G401 (cell line): ENCODE results near the gene FOXJ1. TPM values are rescaled to one million over a fixed set of nuclear protein-coding genes. Genes with fewer than 3 reads are reported as not detected.
A peak's percentile ranks its signal among the peaks of the same experiment; 100 is the strongest.
"Not testable (repeated sequence)": the region's sequence is repeated elsewhere in the genome, so short reads cannot be mapped to it uniquely, and the experiment has no call there.

Source experiments
- DNase-seq: peaks from one replicate; pipeline ENCODE4 v3.0.0-alpha.2; 2015; ENCODE audit warnings: low spot score
- in situ Hi-C: cut with HindIII; loops from 2 replicates; pipeline ENCODE4 v1.10.0; 2016; ENCODE audit warnings: low sequenced_read_pairs, mixed read lengths
- total RNA-seq: library from RNA; depleted of rRNA; stranded (reverse); fragments of >200 nt; shearing (Covaris generic); gene quantifications from 2 replicates; pipeline ENCODE4 v1.2.3, GENCODE V29; 2014; rRNA removed

Gene FOXJ1, protein sequence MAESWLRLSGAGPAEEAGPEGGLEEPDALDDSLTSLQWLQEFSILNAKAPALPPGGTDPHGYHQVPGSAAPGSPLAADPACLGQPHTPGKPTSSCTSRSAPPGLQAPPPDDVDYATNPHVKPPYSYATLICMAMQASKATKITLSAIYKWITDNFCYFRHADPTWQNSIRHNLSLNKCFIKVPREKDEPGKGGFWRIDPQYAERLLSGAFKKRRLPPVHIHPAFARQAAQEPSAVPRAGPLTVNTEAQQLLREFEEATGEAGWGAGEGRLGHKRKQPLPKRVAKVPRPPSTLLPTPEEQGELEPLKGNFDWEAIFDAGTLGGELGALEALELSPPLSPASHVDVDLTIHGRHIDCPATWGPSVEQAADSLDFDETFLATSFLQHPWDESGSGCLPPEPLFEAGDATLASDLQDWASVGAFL
- total RNA-seq: 0.62 and 0.85 TPM in 2 replicates

- DNase-seq: peak; percentile 89
- in situ Hi-C loops: no loop called here
Measured at GRCh38 chr17:76141212-76142038, at the start of gene FOXJ1. TSS of gene FOXJ1 (minus strand) at chr17:76141245. CDS start at chr17:76140395, 850 bp downstream.

DNA sequence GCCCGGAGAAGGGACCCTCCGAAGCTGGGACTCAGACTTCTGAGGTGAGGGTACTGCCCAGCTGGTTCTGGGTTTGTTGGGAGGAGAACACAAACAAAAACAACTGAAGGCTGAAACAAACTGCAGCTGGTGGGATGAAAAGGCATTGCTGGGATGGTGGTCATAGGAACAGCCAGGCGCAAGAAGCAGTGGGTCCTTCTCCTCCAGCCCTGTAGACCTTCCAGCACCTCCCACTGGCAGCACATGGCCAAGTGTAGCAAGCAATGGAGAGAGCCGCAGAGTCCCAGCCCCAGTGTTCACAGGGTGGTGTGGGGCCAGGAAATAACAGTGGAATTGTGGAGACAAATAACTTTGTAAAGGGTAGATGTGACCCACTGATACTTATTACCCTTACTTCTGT, 48.7 kb upstream of the FOXJ1 start:
- no peak for DNase-seq
- in situ Hi-C loops: no loop called here

DNA sequence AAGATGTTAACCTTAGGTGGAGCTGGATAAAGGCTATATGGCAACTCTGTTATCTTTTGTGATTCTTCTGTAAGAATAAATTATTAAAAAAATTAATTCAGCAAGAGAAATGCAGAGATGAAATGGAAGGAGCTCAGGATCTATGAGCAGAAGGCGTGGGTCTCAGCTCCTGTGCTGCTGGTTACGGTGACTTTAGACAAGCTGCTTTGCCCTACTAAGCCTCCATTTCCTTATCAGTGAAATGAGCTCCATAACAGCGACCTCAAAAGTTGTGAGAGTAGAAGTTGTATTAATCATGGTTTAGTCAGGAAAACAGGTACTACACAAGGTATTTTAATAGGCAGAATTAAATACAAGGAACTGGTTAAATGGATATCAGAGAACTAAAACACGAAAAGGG, 48.2 kb upstream of the FOXJ1 start:
- in situ Hi-C loops: no loop called here
- no peak for DNase-seq

DNA sequence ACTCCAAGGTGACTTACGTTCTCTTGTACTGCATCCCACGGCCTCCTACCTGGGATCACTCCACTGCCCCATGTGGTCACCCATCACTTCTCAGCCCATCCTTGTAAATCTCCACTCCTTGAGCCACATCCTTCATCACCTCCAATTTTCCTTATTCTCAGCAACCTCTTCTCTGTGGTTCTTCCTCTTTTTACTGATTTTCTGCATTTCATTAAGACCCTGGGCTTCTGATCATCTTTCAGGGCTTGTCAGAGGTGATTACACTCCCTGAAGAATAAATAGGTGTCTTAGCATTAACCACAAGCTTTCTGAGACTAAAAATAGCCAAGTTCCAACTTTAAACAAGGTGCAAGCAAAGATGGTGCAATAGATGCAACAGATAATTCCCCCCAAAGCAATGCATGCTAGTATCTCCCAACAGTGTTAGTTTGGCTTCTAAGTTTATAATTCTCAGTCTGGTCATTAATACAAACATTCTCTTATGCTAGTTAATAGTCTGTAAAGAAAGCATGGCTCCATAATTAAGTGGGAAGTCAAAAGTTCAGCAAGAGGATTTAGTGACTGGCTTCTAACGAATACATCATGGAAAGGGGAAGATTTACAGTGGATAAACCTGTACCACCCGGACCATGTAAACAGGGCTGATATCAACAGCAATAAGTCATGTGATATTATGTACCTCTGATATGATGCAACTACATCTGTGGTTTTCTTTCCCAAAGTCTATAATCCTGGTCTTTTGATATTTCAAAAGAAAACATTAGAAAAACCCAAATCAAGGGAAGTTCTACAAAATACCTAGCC, 47.4 kb upstream of the FOXJ1 start:
- no peak for DNase-seq
- in situ Hi-C loops: no loop called here

DNA sequence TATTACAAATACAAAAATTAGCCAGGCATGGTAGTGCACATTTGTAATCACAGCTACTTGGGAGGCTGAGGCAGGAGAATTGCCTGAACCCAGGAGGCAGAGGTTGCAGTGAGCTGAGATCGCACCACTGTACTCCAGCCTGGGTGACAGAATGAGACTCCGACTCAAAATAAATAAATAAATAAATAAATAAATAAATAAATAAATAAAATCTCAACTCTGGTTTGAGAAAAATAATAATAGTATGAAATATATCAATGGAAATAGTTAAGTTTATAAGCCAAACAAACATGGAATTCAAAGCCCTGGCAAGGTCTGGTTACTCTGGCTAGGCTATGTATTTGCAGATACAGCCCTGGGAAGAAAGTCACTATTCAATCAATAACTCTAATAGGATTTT, 45.7 kb upstream of the FOXJ1 start:
- in situ Hi-C loops, DNase-seq: not testable (repeated sequence)

DNA sequence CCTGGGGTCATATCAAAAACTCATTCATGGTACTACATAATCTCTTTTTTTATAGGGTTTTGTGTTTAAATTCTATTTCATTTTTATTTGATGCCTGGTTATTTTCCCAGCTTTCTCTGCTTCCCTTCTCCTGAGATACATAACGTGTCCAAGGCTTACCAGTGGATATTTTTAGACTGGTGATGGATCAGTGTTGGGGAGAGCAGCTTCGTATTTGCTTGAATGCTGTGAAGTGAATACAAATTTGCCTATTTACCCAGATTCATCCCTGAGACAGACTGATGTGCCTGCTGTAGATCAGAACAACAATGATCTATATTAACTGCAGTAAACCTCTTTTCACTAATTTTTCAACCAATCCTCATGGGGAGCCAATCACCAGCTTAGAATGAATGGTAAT, 43.2 kb upstream of the FOXJ1 start:
- DNase-seq: no peak
- in situ Hi-C loops: no loop called here

DNA sequence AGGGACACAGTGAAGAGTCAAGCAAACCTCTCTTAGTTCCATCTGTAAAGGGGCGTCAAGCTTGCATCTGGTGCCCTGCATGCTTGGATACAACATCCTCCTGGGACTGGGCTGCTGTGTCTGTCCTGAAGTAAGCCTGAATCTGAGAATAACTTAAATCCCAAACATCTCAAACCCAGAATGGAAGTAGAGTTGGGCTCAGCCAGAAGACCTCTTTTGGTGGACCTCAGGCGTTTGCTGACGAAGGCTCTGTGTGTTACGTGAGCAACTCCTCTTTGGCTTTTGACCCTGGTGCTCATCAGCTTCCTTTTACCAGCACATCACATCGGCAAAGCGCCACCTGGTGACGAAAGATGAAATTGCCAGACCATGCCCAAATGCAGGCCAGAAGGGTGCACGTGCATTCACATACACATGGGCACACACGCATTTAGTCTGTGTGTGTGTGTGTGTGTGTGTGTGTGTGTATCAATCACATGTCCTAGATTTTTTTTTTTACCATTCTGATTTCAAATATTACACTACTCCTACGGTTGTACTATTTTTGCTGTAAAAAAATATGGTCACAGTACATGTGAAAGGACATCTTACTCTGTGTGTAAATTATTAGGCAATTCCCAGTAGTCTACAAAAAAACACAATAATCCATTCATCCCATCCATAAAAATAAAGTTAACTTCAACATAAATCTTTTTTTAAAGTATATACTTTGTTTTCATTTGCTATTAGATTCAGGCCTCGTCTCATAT, 41.1 kb upstream of the FOXJ1 start:
- in situ Hi-C loops: no loop called here
- peak; percentile 86 for DNase-seq

GRCh38 chr17:76179496-76180467, 38.7 kb upstream of the FOXJ1 start:
- no peak for DNase-seq
- in situ Hi-C loops: no loop called here

DNA sequence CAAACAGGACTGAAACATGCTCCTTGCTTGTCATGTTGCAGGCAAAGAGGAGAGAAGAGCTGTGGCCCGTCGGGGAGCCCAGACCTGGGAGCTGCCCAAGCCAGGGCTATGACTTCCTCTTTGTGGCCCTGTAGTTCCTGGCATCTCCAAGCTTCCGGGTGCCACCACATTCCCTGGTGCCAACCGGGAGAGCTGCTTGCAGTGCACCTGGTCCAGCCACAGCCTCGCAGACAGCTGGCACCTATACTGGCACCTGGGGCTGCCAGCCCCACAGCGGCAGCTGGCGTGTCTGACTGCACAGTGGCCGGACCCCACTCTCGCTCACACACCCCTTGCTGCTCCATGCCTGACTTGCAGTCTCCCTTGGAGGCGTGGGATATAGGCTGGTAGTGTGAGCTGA, 37.1 kb upstream of the FOXJ1 start:
- in situ Hi-C loops: no loop called here

GRCh38 chr17:76176701-76177574, 35.9 kb upstream of the FOXJ1 start:
- DNase-seq: peak; percentile 55
- in situ Hi-C loops: no loop called here

More for the DNA sequence above, 37.1 kb upstream of the FOXJ1 start:
- no peak for DNase-seq

DNA sequence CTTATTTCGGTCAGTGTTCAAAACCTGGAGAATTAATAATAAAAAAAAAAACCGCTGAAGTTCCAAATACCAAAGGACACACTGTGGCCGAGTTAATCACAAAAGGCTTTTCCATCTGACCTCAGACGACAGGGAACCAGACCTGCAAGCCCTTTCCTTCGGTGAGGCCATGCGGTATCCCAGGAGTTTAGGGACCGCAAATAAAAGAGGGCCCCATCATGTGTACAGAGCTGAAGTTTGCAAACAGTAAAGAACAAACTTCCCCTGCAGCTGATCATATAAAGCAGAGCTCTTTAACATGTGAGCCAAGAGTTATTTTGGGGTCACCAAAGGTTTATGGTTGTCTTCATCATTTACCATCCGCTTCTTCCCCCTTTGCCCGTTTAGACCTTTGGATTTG, 33.0 kb upstream of the FOXJ1 start:
- in situ Hi-C loops: no loop called here
- DNase-seq: no peak

DNA sequence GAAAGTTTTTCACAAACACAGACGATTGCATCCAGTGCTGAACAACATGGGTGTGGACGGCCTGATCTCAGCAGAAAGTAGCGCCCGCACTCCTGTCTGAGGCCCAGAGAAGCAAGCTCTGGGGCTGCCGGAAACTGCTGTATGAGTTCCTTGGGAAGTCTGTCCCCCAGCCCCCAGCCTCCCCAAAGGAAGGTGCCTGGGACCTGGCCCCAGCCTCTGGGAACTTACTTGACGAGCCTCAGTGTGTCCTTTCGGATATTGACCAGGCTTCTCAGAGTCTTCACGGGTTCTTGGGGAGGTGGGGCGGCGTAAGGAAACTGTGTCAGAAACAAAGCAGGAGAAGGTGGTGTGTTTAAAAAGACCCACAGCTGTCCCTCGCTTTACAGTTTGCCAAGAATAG, 32.4 kb upstream of the FOXJ1 start:
- no peak for DNase-seq
- in situ Hi-C loops: no loop called here

DNA sequence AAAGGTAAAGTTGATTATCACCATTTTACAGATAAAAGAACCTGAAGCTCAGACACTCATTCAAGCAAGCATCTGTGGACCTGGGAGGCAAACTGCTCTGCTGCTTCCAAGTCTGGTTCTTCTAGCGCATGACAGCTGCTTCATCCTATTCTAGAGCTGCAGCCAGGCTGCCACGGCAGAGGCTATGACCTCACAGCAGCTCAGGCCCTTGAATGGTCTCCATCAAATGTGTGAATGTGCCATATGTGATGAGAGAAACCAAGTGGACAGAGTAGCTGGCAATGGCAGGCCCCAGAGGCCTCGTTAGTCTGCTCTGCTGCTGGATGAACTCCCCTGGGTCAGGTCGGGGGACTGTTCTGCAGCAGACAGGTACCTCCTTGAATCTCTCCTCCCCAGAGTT, 30.7 kb upstream of the FOXJ1 start:
- in situ Hi-C loops: no loop called here
- DNase-seq: no peak

DNA sequence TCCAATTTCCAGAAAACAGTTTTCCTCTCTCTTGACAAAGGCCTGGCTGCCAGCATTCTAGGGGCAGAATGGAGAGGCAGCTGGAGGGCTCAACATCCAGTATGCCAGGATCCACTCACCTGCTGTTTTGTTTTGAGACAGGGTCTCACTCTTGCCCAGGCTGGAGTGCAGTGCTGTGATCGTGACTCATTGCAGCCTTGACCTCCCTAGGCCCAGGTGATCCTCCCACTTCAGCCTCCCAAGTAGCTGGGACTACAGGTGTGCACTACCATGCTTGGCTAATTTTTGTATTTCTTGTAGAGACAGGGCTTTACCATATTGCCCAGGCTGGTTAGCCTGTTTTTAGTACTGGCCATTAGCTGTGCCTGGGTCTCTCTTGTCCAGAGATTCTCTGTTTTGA, 29.1 kb upstream of the FOXJ1 start:
- in situ Hi-C loops: no loop called here
- DNase-seq: no peak

- in situ Hi-C loops: no loop called here
Measured at GRCh38 chr17:76166906-76167305, 25.9 kb upstream of the FOXJ1 start.

DNA sequence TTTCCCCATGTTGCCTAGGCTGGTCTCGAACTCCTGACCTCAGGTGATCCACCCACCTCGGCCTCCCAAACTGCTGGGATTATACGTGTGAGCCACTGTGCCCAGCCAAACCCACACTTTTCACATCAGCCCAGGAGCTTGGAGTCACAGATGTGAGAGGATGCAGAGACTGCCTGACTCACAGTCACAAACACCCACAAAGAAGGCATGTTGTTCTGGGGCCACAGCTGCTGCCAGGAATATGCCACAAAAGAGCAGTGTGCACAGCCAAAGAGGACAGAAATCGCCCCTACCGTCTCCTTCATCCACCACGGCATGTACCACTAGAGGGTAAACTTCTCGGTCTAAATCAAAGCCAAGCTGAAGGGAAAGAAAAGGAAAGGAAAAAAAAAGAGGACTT, 25.1 kb upstream of the FOXJ1 start:
- DNase-seq: no peak
- in situ Hi-C loops: no loop called here

More at GRCh38 chr17:76166906-76167305, 25.9 kb upstream of the FOXJ1 start:
- no peak for DNase-seq

DNA sequence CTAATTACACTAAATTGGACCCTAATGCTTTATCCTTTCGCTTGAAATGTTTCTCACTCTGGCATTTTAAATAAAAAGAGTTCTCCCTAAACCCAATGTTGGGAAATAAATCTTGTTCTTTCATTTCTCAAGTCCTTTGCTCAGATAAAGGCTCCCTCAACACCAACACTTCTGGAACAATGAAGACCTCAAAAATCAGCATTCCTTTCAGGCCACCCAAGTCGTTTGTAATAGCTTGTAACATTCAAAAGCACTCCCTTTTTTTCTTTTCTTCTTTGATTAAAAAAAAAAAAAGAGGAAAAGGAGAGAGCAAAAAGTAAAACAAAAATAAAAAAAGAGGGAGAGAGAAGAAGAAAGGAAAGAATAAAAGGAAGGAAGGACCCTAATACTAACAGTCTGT, 23.3 kb upstream of the FOXJ1 start:
- no peak for DNase-seq
- in situ Hi-C loops: no loop called here
